ENCODE data around the gene ANXA5. TPM values are rescaled to one million over a fixed set of nuclear protein-coding genes. Genes with fewer than 3 reads are reported as not detected.
A peak's percentile ranks its signal among the peaks of the same experiment; 100 is the strongest.

Gene ANXA5
- total and polyA plus RNA-seq, 2 donors (not counting 1 experiment from before 2014, with no cell fraction given): 602 to 2,025 TPM

DNA sequence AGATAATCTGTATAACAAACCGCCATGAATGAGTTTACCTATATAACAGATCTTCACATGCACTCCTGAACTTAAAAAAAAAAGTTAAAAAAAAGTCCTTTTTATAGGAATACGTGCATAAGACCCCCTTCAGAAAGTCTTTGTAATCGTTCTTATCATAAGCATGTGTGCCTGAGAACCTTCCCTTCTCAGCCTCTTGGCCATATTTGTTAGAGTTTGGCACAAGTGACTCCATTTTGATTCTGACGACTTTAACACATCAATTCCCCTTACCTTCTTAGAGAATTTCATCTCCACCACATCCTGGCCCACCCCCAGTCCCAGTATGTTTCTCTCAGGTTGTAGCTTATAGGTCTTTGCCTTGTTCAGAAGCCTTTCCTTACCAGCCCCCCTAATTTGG lies 16.0 kb upstream of the ANXA5 start:
- H3K4me3 ChIP-seq (replicated peaks in 1 of 4; ENCODE audit: control extremely low read depth in 1 of 4, insufficient read depth in 1 of 4, low read depth in 3 of 4, low read length in 4 of 4): no peak overlapping the region

GRCh38 chr4:121712001-121712651 lies 15.3 kb upstream of the ANXA5 start:
- Histone ChIP-seq H2AFZ (ENCODE audit: low read length) (no peak overlapping the region), H3K27ac (ENCODE audit: insufficient read depth, low read length) (peak overlapping the region; percentile 74), H3K4me2 (ENCODE audit: extremely low read depth, insufficient read depth, low read length) (peak overlapping the region; percentile 38), H3K9ac (ENCODE audit: insufficient read depth, low read length) (no peak overlapping the region), H3K4me1 (ENCODE audit: control insufficient read depth, extremely low read depth, insufficient read depth, low read length) (peaks cover 5% of the 10 kb centered on the region), H3K4me3 (replicated peaks in 1 of 4; ENCODE audit: control extremely low read depth in 1 of 4, insufficient read depth in 1 of 4, low read depth in 3 of 4, low read length in 4 of 4) (peak overlapping the region in 2 of 4 experiments; percentile 5 to 18), H3K9me3 (ENCODE audit: control insufficient read depth, insufficient read depth, low read depth, low read length) (no peaks in the 10 kb centered on the region), H3K27me3 (ENCODE audit: control insufficient read depth, insufficient read depth, low read length) (no peaks in the 10 kb centered on the region), H3K36me3 (ENCODE audit: control insufficient read depth, insufficient read depth, low read length) (no peaks in the 10 kb centered on the region), H4K20me1 (ENCODE audit: control insufficient read depth, extremely low read depth, insufficient read depth, low read length) (no peaks in the 10 kb centered on the region), H3K79me2 (ENCODE audit: control insufficient read depth, insufficient read depth, low read length) (no peaks in the 10 kb centered on the region)
- DNase-seq (ENCODE audit: low read depth in 2 of 2): no peak
- TF ChIP-seq EZH2 (IDR thresholded peaks at IDR 0.05; ENCODE audit: low read length, missing control alignments): no peak
- TF ChIP-seq, protein P1, sequence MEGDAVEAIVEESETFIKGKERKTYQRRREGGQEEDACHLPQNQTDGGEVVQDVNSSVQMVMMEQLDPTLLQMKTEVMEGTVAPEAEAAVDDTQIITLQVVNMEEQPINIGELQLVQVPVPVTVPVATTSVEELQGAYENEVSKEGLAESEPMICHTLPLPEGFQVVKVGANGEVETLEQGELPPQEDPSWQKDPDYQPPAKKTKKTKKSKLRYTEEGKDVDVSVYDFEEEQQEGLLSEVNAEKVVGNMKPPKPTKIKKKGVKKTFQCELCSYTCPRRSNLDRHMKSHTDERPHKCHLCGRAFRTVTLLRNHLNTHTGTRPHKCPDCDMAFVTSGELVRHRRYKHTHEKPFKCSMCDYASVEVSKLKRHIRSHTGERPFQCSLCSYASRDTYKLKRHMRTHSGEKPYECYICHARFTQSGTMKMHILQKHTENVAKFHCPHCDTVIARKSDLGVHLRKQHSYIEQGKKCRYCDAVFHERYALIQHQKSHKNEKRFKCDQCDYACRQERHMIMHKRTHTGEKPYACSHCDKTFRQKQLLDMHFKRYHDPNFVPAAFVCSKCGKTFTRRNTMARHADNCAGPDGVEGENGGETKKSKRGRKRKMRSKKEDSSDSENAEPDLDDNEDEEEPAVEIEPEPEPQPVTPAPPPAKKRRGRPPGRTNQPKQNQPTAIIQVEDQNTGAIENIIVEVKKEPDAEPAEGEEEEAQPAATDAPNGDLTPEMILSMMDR (conservative IDR thresholded peaks at IDR 0.05 in 1 of 2, IDR thresholded peaks at IDR 0.05 in 1 of 2; ENCODE audit: low read depth in 1 of 2, low read length in 2 of 2): no peak

More for the DNA sequence above, 16.0 kb upstream of the ANXA5 start:
- Histone ChIP-seq H3K9ac (ENCODE audit: insufficient read depth, low read length) (no peak overlapping the region), H2AFZ (ENCODE audit: low read length) (no peak overlapping the region), H3K27ac (ENCODE audit: insufficient read depth, low read length) (no peak overlapping the region), H3K36me3 (ENCODE audit: control insufficient read depth, insufficient read depth, low read length) (no peaks in the 10 kb centered on the region), H3K9me3 (ENCODE audit: control insufficient read depth, insufficient read depth, low read depth, low read length) (no peaks in the 10 kb centered on the region), H3K79me2 (ENCODE audit: control insufficient read depth, insufficient read depth, low read length) (no peaks in the 10 kb centered on the region), H3K4me1 (ENCODE audit: control insufficient read depth, extremely low read depth, insufficient read depth, low read length) (peaks cover 5% of the 10 kb centered on the region), H3K4me2 (ENCODE audit: extremely low read depth, insufficient read depth, low read length) (no peak overlapping the region), H4K20me1 (ENCODE audit: control insufficient read depth, extremely low read depth, insufficient read depth, low read length) (no peaks in the 10 kb centered on the region), H3K27me3 (ENCODE audit: control insufficient read depth, insufficient read depth, low read length) (no peaks in the 10 kb centered on the region)
- no peak for TF ChIP-seq EZH2 (IDR thresholded peaks at IDR 0.05; ENCODE audit: low read length, missing control alignments)
- TF ChIP-seq, protein P1 (conservative IDR thresholded peaks at IDR 0.05 in 1 of 2, IDR thresholded peaks at IDR 0.05 in 1 of 2; ENCODE audit: low read depth in 1 of 2, low read length in 2 of 2): no peak
- no peak for DNase-seq (ENCODE audit: low read depth in 2 of 2)

DNA sequence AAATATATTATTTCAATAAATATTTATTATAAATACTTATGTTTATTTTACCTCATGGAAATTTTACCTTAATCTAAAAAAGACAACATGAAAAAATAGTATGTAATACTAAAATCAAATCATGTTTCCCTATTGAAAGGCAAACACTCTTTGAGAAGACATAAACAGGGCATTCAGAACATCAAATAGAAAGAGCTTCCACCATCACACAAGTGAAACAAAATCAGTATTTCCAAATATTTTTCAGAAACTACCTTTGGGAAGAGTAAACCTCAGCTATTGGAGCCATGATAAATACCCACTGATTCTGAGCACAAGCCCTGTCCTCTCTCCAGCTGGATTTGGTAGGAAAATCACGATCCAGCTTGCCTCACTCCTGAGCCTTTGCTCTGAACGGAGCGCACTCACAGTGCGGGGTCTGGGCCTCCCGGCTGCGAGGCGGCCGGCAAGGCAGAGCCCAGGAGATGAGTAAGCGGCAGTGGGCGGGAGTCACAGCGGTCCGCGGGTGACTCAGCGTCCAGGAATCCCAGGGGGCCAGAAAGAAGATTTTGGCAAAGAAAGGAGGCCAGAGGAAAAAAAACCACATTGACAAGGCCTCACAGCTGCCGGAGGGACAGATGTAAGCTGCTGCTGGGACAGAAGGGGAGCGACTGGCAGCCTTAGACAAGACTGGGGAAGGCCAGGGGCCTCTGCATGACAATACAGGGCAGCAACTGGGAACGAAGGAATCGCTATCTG lies 14.7 kb upstream of the ANXA5 start:
- peak overlapping the region; percentile 68 for H2AFZ ChIP-seq (ENCODE audit: low read length)
- H3K27me3 ChIP-seq (ENCODE audit: control insufficient read depth, insufficient read depth, low read length): no peaks in the 10 kb centered on the region
- no peak for TF ChIP-seq EZH2 (IDR thresholded peaks at IDR 0.05; ENCODE audit: low read length, missing control alignments)
- TF ChIP-seq, protein P1 (conservative IDR thresholded peaks at IDR 0.05 in 1 of 2, IDR thresholded peaks at IDR 0.05 in 1 of 2; ENCODE audit: low read depth in 1 of 2, low read length in 2 of 2): no peak
- H3K4me3 ChIP-seq (replicated peaks in 1 of 4; ENCODE audit: control extremely low read depth in 1 of 4, insufficient read depth in 1 of 4, low read depth in 3 of 4, low read length in 4 of 4): peak overlapping the region; percentile 5 to 51 (median 26)
- H3K36me3 ChIP-seq (ENCODE audit: control insufficient read depth, insufficient read depth, low read length): no peaks in the 10 kb centered on the region
- peaks cover 5% of the 10 kb centered on the region for H3K4me1 ChIP-seq (ENCODE audit: control insufficient read depth, extremely low read depth, insufficient read depth, low read length)
- no peaks in the 10 kb centered on the region for H3K79me2 ChIP-seq (ENCODE audit: control insufficient read depth, insufficient read depth, low read length)
- no peaks in the 10 kb centered on the region for H3K9me3 ChIP-seq (ENCODE audit: control insufficient read depth, insufficient read depth, low read depth, low read length)
- peak overlapping the region; percentile 47 for H3K9ac ChIP-seq (ENCODE audit: insufficient read depth, low read length)
- H3K27ac ChIP-seq (ENCODE audit: insufficient read depth, low read length): peak overlapping the region; percentile 74
- no peaks in the 10 kb centered on the region for H4K20me1 ChIP-seq (ENCODE audit: control insufficient read depth, extremely low read depth, insufficient read depth, low read length)
- H3K4me2 ChIP-seq (ENCODE audit: extremely low read depth, insufficient read depth, low read length): peak overlapping the region; percentile 38
- DNase-seq (ENCODE audit: low read depth in 2 of 2): peak; percentile 96 to 97
